ENCODE data around the gene GNAS.
A peak's percentile ranks its signal among the peaks of the same experiment; 100 is the strongest.
"Not testable (repeated sequence)": the region's sequence is repeated elsewhere in the genome, so short reads cannot be mapped to it uniquely, and the experiment has no call there.

GNAS gene

DNA sequence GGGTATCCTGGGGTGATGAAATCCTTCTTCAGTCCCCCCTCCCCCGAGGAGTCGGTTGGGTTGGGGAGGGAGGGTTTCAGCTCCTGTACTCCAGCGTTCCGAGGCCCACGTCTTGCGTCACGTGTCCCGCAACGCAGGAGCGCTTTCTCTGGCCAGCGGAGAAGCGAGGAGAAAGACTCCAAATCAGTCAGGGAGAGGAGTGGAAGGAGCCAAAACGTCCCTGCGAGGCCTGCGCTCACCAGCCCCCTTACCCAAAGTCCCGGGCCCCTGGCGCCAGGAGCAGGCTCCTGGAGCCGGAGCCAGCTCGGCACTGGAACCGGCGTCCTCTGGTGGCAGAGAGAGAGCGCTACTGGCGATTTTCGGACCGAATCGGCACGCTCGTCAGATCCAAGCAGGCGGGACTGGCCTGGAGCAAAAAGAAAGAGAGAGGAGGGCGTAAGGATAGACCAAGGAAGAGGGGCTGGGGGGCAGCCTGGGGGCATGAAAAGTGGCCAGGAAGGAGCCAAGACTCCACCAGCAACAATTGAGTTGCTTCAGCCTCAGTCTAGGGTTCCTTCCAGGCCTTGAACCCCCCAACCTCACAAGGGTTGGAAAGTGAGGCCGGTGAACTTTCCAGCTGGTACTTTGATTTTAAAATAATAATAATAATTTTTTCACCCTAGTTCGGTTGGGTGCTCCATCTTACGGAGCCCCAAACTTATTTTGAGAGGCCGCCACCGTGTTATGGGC lies at the start of gene GNAS:
GNAS (plus strand) TSS at position 174 of the 729 bp plus-strand sequence.
- DNase-seq (ENCODE audit: low read depth): peak; percentile 68

DNA sequence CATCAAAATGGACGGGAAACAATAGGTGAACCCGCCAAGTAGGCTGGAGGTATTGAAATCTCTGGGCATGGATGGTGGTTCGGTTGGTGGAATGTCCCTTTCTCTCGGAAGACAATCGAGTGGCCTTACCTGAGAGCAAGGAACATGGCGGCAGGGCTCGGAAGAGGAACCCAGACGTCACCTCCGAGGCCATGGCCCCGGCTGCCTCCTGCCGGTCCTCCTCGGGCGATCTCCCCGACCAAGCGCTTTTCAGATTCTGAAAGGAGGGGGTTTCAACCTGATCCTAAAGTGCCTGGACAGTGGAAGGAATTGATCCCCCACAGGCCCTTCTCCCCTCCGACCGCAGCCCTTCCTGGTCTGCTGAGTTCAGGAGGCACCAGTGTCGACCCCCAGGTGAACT lies 49.0 kb upstream of the GNAS start:
- DNase-seq (ENCODE audit: low read depth): no peak

DNA sequence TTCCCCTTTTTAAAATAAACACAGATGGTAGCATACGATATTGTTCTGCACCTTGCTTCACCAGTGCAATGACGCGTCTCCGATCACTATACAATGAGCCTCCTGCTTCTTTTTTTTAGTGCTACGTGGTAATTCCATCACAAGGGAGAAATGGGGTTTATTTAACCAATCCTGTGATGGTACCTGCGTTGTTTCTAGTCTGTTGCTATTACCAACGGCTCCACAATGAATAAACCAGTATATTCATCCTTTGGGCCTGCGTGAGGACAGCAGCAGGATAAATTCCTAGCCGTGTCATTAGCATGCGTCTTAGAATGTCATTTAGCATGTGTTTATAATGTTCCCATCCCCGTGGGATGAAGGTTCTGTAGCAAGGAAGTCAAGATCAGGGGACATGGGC lies 44.7 kb upstream of the GNAS start:
- no peak for DNase-seq (ENCODE audit: low read depth)

DNA sequence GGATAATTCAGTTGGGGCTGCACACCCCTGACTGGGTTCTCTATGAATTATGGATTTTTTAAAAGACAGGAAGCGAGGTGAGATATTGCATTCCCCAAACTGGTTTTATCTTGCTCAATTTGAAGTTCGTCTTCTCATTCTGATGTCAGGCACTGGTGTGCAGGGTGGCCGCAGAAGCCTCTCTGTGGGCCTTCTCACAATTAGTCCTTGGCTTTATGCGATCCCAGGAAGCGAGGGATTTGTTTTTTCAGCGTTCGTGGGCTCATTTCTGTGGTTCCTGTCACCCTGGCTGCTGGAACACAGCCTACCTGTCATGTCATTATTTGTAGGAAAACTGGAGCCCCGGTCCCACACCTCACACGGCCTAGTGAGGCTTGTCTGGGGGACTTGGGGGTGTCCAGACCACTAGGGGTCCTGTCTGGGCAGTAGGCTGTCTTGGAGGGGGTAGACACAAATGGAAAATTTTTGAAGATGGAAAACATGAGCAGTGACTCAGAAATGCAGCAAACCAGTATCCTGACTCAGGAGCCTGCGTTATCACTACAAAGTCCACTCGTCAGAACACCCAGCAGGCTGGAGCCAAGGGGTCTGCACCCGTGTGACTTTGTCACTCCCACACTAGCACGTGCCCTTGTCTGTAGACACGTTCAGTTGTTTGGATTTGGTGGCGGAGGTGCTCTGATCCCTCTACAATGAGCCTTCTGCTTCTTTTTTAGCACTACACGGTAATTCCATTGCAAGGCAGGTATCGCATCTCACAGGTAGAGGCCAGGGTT lies 44.1 kb upstream of the GNAS start:
- no peak for DNase-seq (ENCODE audit: low read depth)

DNA sequence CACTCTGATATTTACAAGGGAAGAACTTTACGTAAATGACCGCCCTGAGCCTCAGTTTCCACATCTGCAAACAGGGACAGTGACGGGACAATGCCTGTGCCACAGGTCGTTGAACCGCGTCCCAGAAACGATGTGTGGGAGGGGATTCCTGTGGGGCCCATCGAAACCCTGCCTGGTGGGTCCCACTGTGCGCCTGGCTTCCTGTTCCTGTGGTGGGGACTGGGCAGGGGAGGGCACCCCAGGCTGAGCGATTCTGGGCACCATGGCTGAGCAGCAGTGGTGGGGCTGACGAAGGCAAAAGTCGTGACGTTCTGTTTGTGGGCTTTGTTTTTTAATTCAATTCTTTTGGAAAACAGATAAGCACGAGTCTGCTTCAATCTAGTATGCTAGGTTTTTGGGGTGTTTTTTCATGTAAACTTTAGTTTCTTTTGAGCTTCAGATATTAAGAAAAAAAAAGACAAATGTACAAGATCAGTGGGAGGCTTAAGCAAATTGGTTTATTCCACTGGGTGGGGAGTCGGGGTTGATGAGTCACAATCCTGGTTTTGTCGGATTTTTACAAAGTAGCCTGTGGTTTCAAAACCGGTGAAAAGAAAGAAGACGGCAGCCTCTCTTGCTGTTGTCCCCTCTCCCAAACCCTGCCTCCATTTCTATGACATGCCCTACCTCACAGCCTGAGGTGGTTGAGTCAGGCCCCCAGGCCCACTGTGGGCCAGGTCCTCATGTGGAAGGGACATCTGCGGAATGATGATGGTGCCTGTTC lies 42.2 kb upstream of the GNAS start:
- DNase-seq (ENCODE audit: low read depth): no peak

DNA sequence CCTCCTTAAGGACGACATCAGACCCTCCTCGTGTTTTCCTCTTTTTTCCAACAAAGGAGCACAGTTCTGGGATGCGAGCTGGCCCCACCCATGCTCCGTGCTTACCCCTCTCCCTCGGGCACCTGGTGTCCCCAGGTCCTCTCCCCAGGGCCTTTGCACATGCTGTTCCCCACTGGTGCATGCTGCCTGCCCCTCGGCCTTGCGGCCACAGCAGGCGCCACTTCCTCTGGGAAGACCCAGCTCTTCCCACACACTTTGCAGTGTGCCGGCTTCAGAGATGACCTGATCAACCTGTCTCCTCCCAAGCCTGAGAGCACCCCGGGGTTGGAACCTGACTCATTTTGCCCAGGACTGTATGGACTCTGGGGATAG lies 41.7 kb upstream of the GNAS start:
- DNase-seq (ENCODE audit: low read depth): no peak

DNA sequence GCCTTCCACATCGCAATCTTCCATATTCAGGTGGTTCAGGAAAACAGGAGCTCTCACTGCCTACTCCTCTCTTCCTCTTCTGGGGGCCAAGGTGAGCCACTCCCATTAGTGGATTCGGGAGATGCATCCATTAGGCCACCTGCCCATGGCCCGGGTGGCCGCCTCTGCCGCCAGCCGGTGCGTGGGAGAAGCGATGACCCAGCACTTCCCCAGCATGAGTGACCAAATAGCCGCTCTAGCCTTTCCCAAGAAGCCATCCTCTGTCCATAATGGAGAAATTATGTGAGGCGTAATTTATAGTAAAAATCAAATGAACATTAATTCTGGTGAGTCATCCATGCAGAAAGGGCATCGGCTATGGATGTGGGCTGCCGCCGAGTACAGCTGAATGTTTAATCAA lies 41.2 kb upstream of the GNAS start:
- no peak for DNase-seq (ENCODE audit: low read depth)

DNA sequence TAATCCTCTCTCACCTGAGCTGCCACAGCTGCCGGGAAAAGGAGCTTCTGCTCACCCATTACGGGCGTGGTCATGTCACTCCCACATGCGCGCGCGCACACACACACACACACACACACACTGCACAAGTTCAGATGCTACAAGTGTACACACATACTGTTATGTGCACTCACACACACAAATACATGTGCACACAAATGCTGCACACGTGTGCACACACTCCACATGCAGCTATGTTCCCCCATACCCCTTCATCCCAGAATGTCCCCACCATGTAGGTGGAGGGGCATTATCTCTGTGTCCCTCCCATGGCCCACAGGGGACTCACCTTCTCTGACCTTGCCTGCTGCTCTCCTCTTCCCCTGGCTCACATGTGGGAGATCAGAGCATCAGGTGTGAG lies 39.1 kb upstream of the GNAS start:
- DNase-seq (ENCODE audit: low read depth): no peak

DNA sequence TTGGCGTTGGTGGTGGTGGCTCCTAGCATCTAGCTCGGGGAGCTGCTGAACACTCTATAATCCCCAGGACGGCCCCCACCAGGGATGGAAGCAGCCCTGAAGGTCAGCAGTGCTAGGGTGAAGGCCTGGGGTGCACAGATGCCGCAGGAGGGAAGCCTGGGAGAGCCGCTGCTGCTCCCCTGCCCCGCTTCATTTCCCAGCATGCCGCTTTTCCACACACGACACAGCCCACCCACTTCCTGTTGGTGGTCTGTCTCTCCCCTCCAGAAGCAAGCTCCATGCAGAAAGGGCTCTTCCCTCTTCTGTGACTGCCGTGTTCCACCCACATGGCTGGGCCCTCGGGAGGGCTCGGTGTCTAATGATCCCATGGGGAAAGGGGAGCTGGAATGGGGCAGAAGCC lies 37.1 kb upstream of the GNAS start:
- DNase-seq (ENCODE audit: low read depth): no peak

DNA sequence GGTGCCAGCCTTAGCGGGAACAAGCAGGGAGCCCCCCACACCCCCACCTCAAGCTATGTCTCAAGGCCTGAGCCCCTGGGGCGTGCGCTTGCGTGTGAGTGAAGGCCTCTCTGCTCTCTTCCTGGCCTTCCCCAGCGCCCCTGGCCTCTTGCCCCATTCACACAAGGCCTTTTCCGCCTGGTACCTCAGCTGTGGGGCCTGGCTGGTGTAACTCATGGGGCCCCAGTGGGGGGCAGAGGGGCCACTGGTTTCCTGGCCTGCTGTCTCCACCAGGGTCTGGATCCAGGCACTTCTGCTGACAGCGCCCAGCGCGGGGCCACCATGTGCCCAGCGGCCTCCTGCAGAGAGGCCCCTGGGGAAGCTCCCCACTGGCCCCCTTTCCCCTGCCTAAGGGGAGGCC lies 36.5 kb upstream of the GNAS start:
- no peak for DNase-seq (ENCODE audit: low read depth)

DNA sequence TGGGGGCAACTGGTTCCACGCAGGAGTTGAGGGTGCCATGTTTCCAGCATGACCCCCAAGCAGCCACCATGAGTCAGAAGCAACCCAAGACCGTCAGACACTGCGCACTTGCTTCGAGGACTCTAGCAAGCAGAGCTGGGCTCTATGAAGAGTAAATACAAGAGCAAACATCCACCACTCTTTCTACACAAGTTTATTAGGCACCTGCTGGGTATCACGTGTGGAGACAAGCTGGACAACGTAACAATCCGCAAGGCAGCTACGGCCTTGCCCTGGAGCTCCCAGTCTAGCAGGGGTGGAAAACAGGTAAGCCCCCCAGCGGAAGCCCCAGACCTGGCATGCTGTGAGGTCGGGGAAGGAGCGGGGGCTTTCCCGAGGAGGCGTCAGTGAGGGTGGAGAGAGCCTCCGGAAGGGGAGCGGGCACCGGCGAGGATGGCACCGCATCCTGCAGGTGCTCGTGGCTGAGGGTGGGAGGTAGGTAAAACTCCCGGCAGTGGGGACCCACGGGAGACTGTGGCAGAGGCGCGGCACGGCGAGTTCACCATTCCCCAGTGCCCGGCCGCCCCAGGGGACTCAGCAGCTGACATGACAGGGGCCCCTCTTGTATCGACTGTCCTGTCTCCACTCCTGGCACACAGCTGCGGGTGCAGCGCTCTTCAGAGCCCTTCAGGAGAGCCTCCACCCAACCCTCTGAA lies 35.4 kb upstream of the GNAS start:
- no peak for DNase-seq (ENCODE audit: low read depth)

DNA sequence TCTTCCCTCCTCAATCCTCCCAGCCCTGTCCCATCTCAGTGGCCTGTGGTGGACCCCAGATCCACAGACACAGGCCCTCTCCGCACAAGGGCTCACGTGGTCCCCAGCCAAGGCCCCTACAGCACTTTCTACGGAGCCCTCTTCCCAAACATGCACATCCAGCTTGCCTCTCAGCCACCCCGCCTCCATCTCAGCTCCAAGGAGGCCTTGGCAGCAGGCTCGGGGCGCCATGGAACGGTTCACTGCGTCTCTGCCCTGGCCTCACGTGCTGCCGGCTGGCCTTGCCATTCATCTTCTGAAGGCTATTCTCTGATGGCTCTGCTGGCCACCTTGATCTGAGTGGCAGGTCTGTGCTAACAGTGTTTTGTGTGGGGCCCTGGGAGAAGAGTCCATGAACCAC lies 34.8 kb upstream of the GNAS start:
- DNase-seq (ENCODE audit: low read depth): no peak

DNA sequence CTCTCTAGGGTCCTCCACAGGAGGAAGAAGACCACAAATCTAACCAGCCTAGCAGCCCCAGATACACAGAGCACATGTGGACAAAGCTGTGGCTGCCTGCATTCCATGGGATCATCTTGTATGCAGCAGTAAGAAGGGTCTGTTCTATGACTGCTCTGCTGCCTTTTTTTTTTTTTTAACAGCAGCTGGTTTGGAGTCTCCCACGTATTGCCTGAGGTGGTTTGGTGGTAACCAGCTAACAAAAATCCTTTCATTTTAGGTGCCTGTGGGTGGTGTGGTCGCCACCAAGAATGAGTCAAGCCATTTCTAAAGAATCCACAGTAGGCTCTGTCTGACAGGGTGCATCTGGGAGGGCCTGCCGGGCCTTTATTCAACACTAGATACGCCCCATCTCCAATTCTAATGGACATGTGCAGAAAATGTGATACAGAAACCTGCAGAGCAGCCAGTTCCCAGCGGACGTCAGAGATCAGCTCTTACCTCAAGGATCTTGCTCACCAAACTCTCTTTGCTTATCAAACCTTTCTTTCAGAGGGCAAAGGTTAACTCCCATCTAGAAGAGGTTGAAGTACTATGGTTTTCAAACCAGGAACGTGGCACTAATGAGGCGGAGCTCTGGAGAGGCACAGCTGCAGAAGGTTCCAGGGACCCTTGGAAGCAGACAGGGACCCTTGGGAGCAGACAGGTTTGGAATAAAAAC lies 33.8 kb upstream of the GNAS start:
- peak; percentile 73 for DNase-seq (ENCODE audit: low read depth)

DNA sequence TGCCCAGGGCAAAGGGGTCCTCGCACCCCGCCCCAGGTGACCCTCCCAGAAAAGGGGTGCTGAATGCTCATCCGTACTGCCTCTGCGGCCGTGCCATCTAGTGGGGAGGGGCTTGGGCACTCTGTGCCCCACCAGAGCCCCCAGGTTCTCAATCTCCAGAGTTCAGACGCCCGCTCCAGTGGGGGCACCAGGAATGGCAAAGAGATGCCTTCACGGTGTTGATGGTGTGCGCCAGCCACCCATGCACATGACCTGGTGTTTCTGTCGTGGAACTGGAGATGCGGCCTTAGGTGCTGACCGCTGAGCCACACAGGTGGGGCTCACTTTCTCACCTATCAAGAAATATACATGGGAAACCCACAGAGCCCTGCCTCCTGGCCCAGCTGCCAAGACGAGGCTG lies 32.6 kb upstream of the GNAS start:
- DNase-seq (ENCODE audit: low read depth): no peak

DNA sequence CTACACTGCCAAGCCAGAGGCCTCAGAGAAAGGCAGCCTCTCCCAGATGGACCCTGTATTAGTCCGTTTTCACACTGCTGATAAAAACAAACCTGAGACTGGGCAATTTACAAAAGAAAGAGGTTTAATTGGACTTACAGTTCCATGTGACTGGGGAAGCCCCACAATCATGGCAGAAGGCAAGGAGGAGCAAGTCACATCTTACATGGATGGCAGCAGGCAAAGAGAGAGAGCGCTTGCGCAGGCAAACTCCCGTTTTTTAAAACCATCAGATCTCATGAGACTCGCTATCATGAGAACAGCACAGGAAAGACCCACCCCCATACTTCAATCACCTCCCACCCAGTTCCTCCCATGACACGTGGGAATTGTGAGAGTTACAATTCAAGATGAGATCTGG lies 32.0 kb upstream of the GNAS start:
- DNase-seq (ENCODE audit: low read depth): not testable (repeated sequence)

DNA sequence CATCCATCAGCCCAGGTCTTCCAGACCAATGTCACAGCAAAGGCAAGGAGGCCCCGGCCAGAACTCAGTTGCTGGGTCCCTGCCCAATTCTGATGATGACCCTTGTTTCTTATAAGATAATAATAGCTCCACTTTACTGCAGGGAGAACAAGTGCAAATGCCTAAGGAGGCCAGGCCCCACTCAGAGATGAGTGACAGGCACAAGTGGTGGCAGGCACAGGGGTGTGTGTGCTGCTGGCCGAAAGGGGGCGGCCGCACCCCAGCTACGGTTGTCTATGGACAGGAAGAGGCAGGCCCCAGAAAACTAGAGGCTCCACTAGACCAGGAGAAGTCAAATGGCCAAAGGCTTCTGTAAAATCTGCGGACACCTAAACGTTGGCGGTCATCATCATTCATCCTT lies 30.4 kb upstream of the GNAS start:
- DNase-seq (ENCODE audit: low read depth): no peak

DNA sequence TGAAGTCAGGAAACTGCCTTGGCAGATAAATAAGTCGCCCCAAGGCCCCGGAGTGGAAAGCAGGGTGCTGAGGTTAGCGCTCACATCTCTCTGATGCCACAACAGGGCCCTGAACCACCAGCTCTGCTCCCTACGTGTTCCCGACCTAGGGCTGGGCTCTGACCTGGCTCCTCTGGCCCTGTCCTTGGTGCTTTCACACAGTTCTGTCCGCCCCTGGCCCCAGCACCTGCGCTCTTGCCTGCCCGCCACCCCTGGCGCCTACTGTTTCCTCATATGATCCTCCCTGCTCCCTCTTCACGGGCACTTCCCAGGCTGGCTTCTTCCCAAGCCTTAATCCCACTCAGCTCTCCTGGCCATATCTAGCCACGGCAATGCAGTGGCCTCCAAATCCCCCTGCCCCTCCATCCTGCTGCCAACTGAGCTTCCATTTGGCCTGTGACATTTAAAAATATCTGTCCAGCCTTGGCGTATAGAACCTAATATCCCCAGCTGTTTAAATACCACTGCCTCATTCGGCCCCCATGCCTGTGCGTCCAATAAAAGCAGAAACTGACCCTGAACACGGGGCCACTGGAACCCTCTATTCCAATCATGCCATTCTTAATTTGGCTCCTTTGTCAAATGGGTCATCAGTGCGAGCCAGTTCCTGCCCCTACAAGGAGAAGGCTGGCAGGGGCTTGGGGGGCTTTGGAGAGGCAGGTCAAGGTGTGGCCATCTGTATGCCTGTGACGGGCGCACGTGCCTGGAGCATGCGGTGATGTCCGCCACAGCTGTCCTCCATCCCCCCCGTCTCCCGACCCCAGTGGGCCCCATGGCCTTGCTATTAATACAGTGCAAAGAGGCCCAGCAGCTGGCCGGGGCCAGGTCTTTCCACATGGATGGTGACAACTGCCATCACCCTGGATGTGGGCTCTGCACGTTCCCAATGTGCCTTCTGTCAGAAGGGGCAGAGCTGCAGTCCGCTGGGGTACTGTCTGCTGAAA lies 29.5 kb upstream of the GNAS start:
- DNase-seq (ENCODE audit: low read depth): no peak

DNA sequence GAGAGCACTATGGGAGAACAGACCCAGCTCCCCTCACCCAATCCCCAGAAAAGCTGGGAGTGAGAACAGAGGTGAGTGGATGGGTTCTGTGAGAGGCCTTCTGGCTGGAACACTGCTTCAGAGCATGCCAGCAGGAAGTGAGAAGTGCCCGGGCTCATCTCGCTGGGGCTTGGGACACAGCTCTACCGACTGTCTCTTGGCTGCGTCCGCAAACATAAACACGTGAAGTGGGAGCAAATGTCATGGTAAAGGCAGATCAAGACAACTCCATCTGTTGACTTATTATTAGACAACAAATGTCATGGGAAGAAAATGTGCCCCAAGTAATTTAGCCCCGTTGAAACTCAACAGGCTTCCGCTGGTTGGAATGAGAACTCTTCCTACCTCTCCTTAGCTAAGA lies 27.7 kb upstream of the GNAS start:
- no peak for DNase-seq (ENCODE audit: low read depth)

DNA sequence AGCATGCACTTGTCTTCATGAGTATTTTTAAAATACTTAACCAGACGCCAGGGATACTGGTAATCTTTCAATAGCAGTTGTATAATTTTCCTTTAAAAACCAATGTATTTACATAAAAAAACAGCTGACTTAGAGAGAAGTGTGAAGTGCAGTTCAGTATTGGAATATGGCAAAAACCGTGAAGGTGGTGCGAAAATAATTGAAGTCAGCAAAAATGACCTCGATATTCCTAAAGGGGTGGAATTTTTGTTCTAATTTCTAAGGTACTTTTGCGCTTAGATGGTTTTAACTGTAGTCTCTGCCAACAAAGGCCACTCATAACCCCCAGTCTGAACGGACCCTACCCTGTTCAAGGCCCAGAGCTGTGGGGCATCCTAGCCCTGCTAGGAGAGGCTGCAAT lies 27.1 kb upstream of the GNAS start:
- no peak for DNase-seq (ENCODE audit: low read depth)

DNA sequence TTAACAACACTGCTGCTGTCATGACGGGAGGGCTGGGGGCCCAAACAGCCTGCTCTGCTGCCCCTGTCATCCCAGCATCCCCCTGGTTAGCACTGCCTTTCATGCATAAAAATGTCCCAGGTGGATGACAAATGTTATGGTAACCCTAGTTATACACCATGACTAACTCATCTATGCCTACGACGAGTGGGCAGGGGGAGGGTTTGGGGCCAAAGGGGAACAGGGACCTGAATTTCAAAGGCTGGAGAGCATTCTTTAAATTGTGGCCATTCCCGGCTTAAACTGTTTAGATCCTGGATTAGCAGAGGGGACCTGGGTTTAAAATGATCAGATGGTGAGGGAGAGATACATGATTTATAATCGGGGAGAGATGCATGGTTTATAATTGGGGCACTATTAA lies 26.2 kb upstream of the GNAS start:
- DNase-seq (ENCODE audit: low read depth): no peak

DNA sequence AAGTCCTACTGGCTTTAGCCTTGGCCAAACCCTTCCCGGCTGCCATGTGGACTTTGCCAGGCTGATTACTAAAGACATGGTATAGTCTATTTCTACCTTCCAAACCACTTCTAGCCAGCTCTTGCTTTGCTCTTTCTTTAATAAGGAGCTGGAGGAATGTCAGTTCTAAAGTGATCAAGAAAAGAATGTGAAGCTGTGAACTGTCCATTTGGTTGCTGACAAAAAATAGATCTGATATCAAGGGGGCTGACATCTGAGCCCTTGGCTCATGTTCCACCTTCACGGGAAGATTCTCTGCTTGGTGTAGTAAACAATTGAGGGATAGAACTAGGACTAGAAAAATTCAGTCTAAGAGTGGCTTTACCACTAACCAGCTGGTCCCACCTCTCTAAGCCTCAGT lies 24.4 kb upstream of the GNAS start:
- no peak for DNase-seq (ENCODE audit: low read depth)

Measured in ELR (cell line).